ENCODE data around the gene PCSK2. TPM values are rescaled to one million over a fixed set of nuclear protein-coding genes. Genes with fewer than 3 reads are reported as not detected.

The PCSK2 gene
- total RNA-seq, 1 donor from 2014 or later: 1.7 TPM

GRCh38 chr20:17233626-17234025, 6.8 kb downstream of the PCSK2 start:
- DNase-seq: no peak
- intact Hi-C loops (cut with micrococcal nuclease): no loop called here
- ATAC-seq: no peak

- DNase-seq: no peak
- intact Hi-C loops (cut with micrococcal nuclease): no loop called here
- no peak for ATAC-seq
Observed at GRCh38 chr20:17236766-17237165, 9.9 kb downstream of the PCSK2 start.

- ATAC-seq (no peak), DNase-seq (no peak)
- intact Hi-C loops (cut with micrococcal nuclease): no loop called here
Observed at GRCh38 chr20:17248224-17248623, 21.4 kb downstream of the PCSK2 start.

GRCh38 chr20:17262786-17263185, 35.9 kb downstream of the PCSK2 start:
- intact Hi-C loops (cut with micrococcal nuclease): loop anchor here (10.0 kb wide), 1 partner anchor 58 kb away; no protein-coding TSS in a partner anchor
- ATAC-seq: no peak
- no peak for DNase-seq

- intact Hi-C loops (cut with micrococcal nuclease): no loop called here
- no peak for ATAC-seq
Observed at GRCh38 chr20:17273717-17274116, 46.9 kb downstream of the PCSK2 start.

GRCh38 chr20:17276101-17276500, 49.3 kb downstream of the PCSK2 start:
- intact Hi-C loops (cut with micrococcal nuclease): no loop called here
- ATAC-seq (no peak), DNase-seq (no peak)

More at GRCh38 chr20:17273717-17274116, 46.9 kb downstream of the PCSK2 start:
- DNase-seq: no peak

GRCh38 chr20:17281478-17281877, 54.6 kb downstream of the PCSK2 start:
- intact Hi-C loops (cut with micrococcal nuclease): no loop called here
- DNase-seq: no peak
- no peak for ATAC-seq

- DNase-seq: no peak
- intact Hi-C loops (cut with micrococcal nuclease): no loop called here
- ATAC-seq: no peak
Observed at GRCh38 chr20:17282501-17282900, 55.7 kb downstream of the PCSK2 start.

GRCh38 chr20:17287503-17287902, 60.7 kb downstream of the PCSK2 start:
- intact Hi-C loops (cut with micrococcal nuclease): no loop called here
- DNase-seq: no peak
- no peak for ATAC-seq

- intact Hi-C loops (cut with micrococcal nuclease): no loop called here
- DNase-seq: no peak
- ATAC-seq: no peak
Observed at GRCh38 chr20:17287998-17288397, 61.2 kb downstream of the PCSK2 start.

- intact Hi-C loops (cut with micrococcal nuclease): no loop called here
- DNase-seq (no peak), ATAC-seq (no peak)
Observed at GRCh38 chr20:17295151-17295726, 68.4 kb downstream of the PCSK2 start.

GRCh38 chr20:17295991-17296390, 69.2 kb downstream of the PCSK2 start:
- intact Hi-C loops (cut with micrococcal nuclease): no loop called here
- ATAC-seq (no peak), DNase-seq (no peak)

GRCh38 chr20:17298171-17298570, 71.3 kb downstream of the PCSK2 start:
- no peak for ATAC-seq
- no peak for DNase-seq
- intact Hi-C loops (cut with micrococcal nuclease): no loop called here

GRCh38 chr20:17298751-17299150, 71.9 kb downstream of the PCSK2 start:
- no peak for DNase-seq
- no peak for ATAC-seq
- intact Hi-C loops (cut with micrococcal nuclease): no loop called here

- intact Hi-C loops (cut with micrococcal nuclease): no loop called here
- no peak for DNase-seq
- no peak for ATAC-seq
Observed at GRCh38 chr20:17300113-17300512, 73.3 kb downstream of the PCSK2 start.

- DNase-seq (no peak), ATAC-seq (no peak)
- intact Hi-C loops (cut with micrococcal nuclease): no loop called here
Observed at GRCh38 chr20:17304774-17305173, 77.9 kb downstream of the PCSK2 start.

GRCh38 chr20:17306427-17306826, 79.6 kb downstream of the PCSK2 start:
- intact Hi-C loops (cut with micrococcal nuclease): no loop called here
- DNase-seq (no peak), ATAC-seq (no peak)

- intact Hi-C loops (cut with micrococcal nuclease): no loop called here
- no peak for DNase-seq
- no peak for ATAC-seq
Observed at GRCh38 chr20:17314264-17314663, 87.4 kb downstream of the PCSK2 start.

GRCh38 chr20:17315407-17316231, 88.8 kb downstream of the PCSK2 start:
- ATAC-seq (no peak), DNase-seq (no peak)
- intact Hi-C loops (cut with micrococcal nuclease): no loop called here

- intact Hi-C loops (cut with micrococcal nuclease): no loop called here
- ATAC-seq (no peak), DNase-seq (no peak)
Observed at GRCh38 chr20:17316316-17317038, 89.6 kb downstream of the PCSK2 start.
